Activated CD4-positive, alpha-beta memory T cell treated with anti-CD3 and anti-CD28 coated beads for 36 hours (primary cell): Measurements from ENCODE around the gene KIF18B. TPM values are rescaled to one million over a fixed set of nuclear protein-coding genes. Genes with fewer than 3 reads are reported as not detected.

Source experiments
- CTCF ChIA-PET: fragments of 350-600 bp; sonication (Branson Sonifier 250); formaldehyde crosslinking; loops from one replicate; lab custom pipeline; 2021; ENCODE audit warnings: antibody characterized with exemption, inconsistent platforms; lab: Charles Lee
- POLR2A ChIA-PET: fragments of 350-600 bp; sonication (Branson Sonifier 250); formaldehyde crosslinking; loops from one replicate; lab custom pipeline; 2021; ENCODE audit warnings: antibody characterized with exemption; lab: Charles Lee
- DNase-seq: peaks from one replicate; pipeline ENCODE4 v3.0.0-alpha.2; 2020
- H3K27ac Mint-ChIP-seq: one replicate; pipeline ENCODE4 v1.8.0; 2021; ENCODE audit warnings: mixed read lengths
- H3K27me3 Mint-ChIP-seq: one replicate; pipeline ENCODE4 v1.8.0; 2021; ENCODE audit warnings: mixed read lengths
- H3K36me3 Mint-ChIP-seq: one replicate; pipeline ENCODE4 v1.8.0; 2021; ENCODE audit warnings: mixed read lengths
- H3K4me1 Mint-ChIP-seq: one replicate; pipeline ENCODE4 v1.8.0; 2021; ENCODE audit warnings: low read depth, mixed read lengths
- H3K4me3 Mint-ChIP-seq: one replicate; pipeline ENCODE4 v1.8.0; 2021; ENCODE audit warnings: mild to moderate bottlenecking, mixed read lengths
- H3K9me3 Mint-ChIP-seq: one replicate; pipeline ENCODE4 v1.8.0; 2021; ENCODE audit warnings: mixed read lengths
- intact Hi-C: fragments of 100-400 bp; cut with micrococcal nuclease; formaldehyde crosslinking; loops from one replicate; pipeline ENCODE4 v1.15.1; 2023
- total RNA-seq, 2 experiments: library from RNA; stranded (reverse); gene quantifications; one replicate each; pipeline ENCODE4 v1.2.3, GENCODE V29; 2021

KIF18B gene
- total RNA-seq, 2 experiments from 2014 or later, result 36.2 to 42.9 TPM

GRCh38 chr17:44921122-44921882 is 26.3 kb downstream of the KIF18B start:
- POLR2A ChIA-PET, result interaction anchor here (2.0 kb wide), 1 partner anchor 99 kb away, joined by 12 read pairs; no protein-coding TSS in a partner anchor
- Mint-ChIP-seq H3K36me3 (peaks cover 3% of the 10 kb centered on the region), H3K27me3 (peaks cover 10% of the 10 kb centered on the region), H3K4me3 (no peak overlapping the region), H3K4me1 (peaks cover 5% of the 10 kb centered on the region), H3K27ac (no peak overlapping the region), H3K9me3 (no peaks in the 10 kb centered on the region)
- intact Hi-C loops, result loop anchor here (5.0 kb wide), 1 partner anchor 211 kb away; the partner anchor contains the start of gene PLCD3
- CTCF ChIA-PET, result interaction anchor here (1.0 to 6.6 kb wide), 13 partner anchors 10 to 214 kb away, joined by 3 to 162 read pairs (median 9); partner anchors contain the start of genes ACBD4 and PLCD3
- DNase-seq, result no peak

- Mint-ChIP-seq H3K4me3 (no peak overlapping the region), H3K36me3 (no peaks in the 10 kb centered on the region)
Measured at GRCh38 chr17:44920565-44920940, 27.0 kb downstream of the KIF18B start.

GRCh38 chr17:44919885-44920564 is 27.5 kb downstream of the KIF18B start:
- H3K27me3 Mint-ChIP-seq, result peaks cover 10% of the 10 kb centered on the region
- H3K4me3 Mint-ChIP-seq, result no peak overlapping the region
- ChIA-PET POLR2A (interaction anchor here (0.6 to 2.0 kb wide), 2 partner anchors 23 to 101 kb away, joined by 3 to 12 read pairs; no protein-coding TSS in a partner anchor), CTCF (interaction anchor here (0.5 to 6.6 kb wide), 27 partner anchors 9 to 311 kb away, joined by 3 to 162 read pairs (median 5); partner anchors contain the start of genes ACBD4, C1QL1, EFTUD2 and PLCD3)
- H3K4me1 Mint-ChIP-seq, result peaks cover 5% of the 10 kb centered on the region
- no peaks in the 10 kb centered on the region for H3K36me3 Mint-ChIP-seq
- no peaks in the 10 kb centered on the region for H3K9me3 Mint-ChIP-seq
- intact Hi-C loops, result loop anchor here (1.0 to 5.0 kb wide), 3 partner anchors 98 to 212 kb away; partner anchors contain the start of gene PLCD3
- peak; percentile 85 for DNase-seq
- H3K27ac Mint-ChIP-seq, result no peak overlapping the region

More at GRCh38 chr17:44920565-44920940, 27.0 kb downstream of the KIF18B start:
- H3K4me1 Mint-ChIP-seq, result peaks cover 5% of the 10 kb centered on the region
- no peak overlapping the region for H3K27ac Mint-ChIP-seq
- DNase-seq, result no peak
- peaks cover 10% of the 10 kb centered on the region for H3K27me3 Mint-ChIP-seq
- intact Hi-C loops, result loop anchor here (1.0 to 5.0 kb wide), 3 partner anchors 98 to 212 kb away; partner anchors contain the start of gene PLCD3
- H3K9me3 Mint-ChIP-seq, result no peaks in the 10 kb centered on the region
- CTCF ChIA-PET, result interaction anchor here (0.5 to 6.6 kb wide), 28 partner anchors 8 to 311 kb away, joined by 3 to 162 read pairs (median 5); partner anchors contain the start of genes ACBD4, C1QL1, EFTUD2 and PLCD3
- POLR2A ChIA-PET, result interaction anchor here (2.0 kb wide), 1 partner anchor 100 kb away, joined by 12 read pairs; no protein-coding TSS in a partner anchor

- POLR2A ChIA-PET, result interaction anchor here (2.0 kb wide), 1 partner anchor 101 kb away, joined by 12 read pairs; no protein-coding TSS in a partner anchor
- peaks cover 10% of the 10 kb centered on the region for H3K27me3 Mint-ChIP-seq
- H3K4me3 Mint-ChIP-seq, result no peak overlapping the region
Measured at GRCh38 chr17:44919411-44919810, 28.2 kb downstream of the KIF18B start.

GRCh38 chr17:44918006-44918405 is 29.6 kb downstream of the KIF18B start:
- CTCF ChIA-PET, result interaction anchor here (0.8 to 6.6 kb wide), 4 partner anchors 7 to 181 kb away, joined by 3 to 162 read pairs (median 14); no protein-coding TSS in a partner anchor
- POLR2A ChIA-PET, result no interaction called here
- H3K4me3 Mint-ChIP-seq, result no peak overlapping the region
- intact Hi-C loops, result no loop called here
- H3K9me3 Mint-ChIP-seq, result no peaks in the 10 kb centered on the region
- H3K4me1 Mint-ChIP-seq, result peaks cover 5% of the 10 kb centered on the region
- H3K27me3 Mint-ChIP-seq, result peaks cover 15% of the 10 kb centered on the region
- DNase-seq, result no peak
- H3K36me3 Mint-ChIP-seq, result no peaks in the 10 kb centered on the region
- H3K27ac Mint-ChIP-seq, result no peak overlapping the region

More at GRCh38 chr17:44919411-44919810, 28.2 kb downstream of the KIF18B start:
- no peak for DNase-seq
- peaks cover 5% of the 10 kb centered on the region for H3K4me1 Mint-ChIP-seq
- intact Hi-C loops, result no loop called here
- CTCF ChIA-PET, result interaction anchor here (1.0 to 6.6 kb wide), 12 partner anchors 9 to 216 kb away, joined by 3 to 162 read pairs (median 6); partner anchors contain the start of genes ACBD4 and C1QL1
- no peak overlapping the region for H3K27ac Mint-ChIP-seq
- no peaks in the 10 kb centered on the region for H3K36me3 Mint-ChIP-seq
- no peaks in the 10 kb centered on the region for H3K9me3 Mint-ChIP-seq

- ChIA-PET CTCF (interaction anchor here (4.2 to 6.6 kb wide), 2 partner anchors 7 to 103 kb away, joined by 26 to 162 read pairs; no protein-coding TSS in a partner anchor), POLR2A (no interaction called here)
- peaks cover 5% of the 10 kb centered on the region for H3K4me1 Mint-ChIP-seq
- no peak overlapping the region for H3K27ac Mint-ChIP-seq
- no peaks in the 10 kb centered on the region for H3K36me3 Mint-ChIP-seq
- DNase-seq, result no peak
- no peaks in the 10 kb centered on the region for H3K9me3 Mint-ChIP-seq
- H3K27me3 Mint-ChIP-seq, result peaks cover 16% of the 10 kb centered on the region
- H3K4me3 Mint-ChIP-seq, result no peak overlapping the region
- intact Hi-C loops, result no loop called here
Measured at GRCh38 chr17:44917456-44917855, 30.1 kb downstream of the KIF18B start.

GRCh38 chr17:44916781-44917241 is 30.8 kb downstream of the KIF18B start:
- POLR2A ChIA-PET, result no interaction called here
- Mint-ChIP-seq H3K27ac (no peak overlapping the region), H3K4me1 (peaks cover 5% of the 10 kb centered on the region), H3K27me3 (peaks cover 21% of the 10 kb centered on the region), H3K4me3 (no peak overlapping the region), H3K9me3 (no peaks in the 10 kb centered on the region), H3K36me3 (no peaks in the 10 kb centered on the region)
- DNase-seq, result no peak
- CTCF ChIA-PET, result interaction anchor here (6.6 kb wide), 1 partner anchor 104 kb away, joined by 162 read pairs; no protein-coding TSS in a partner anchor
- intact Hi-C loops, result no loop called here

GRCh38 chr17:44915862-44916780 is 31.5 kb downstream of the KIF18B start:
- Mint-ChIP-seq H3K4me1 (peaks cover 9% of the 10 kb centered on the region), H3K9me3 (no peaks in the 10 kb centered on the region), H3K36me3 (no peaks in the 10 kb centered on the region), H3K27ac (no peak overlapping the region), H3K4me3 (no peak overlapping the region), H3K27me3 (peaks cover 21% of the 10 kb centered on the region)
- intact Hi-C loops, result no loop called here
- ChIA-PET CTCF (interaction anchor here (5.8 kb wide), 1 partner anchor 105 kb away, joined by 57 read pairs; no protein-coding TSS in a partner anchor), POLR2A (no interaction called here)
- DNase-seq, result peak; percentile 6

- no peak within 1 kb of the TSS for H3K27ac Mint-ChIP-seq
- CTCF ChIA-PET, result interaction anchor here (5.8 kb wide), 1 partner anchor 105 kb away, joined by 57 read pairs; no protein-coding TSS in a partner anchor
Measured at GRCh38 chr17:44915321-44915726, 32.2 kb downstream of the KIF18B start, which contains the start of gene GFAP. Gene GFAP, minus strand, starts transcription at chr17:44915500. Its CDS starts 14 bp downstream, at chr17:44915486.

GRCh38 chr17:44914698-44915271 is 32.8 kb downstream of the KIF18B start:
- Mint-ChIP-seq H3K4me1 (peaks cover 6% of the 10 kb centered on the region), H3K27ac (no peak overlapping the region), H3K27me3 (peaks cover 24% of the 10 kb centered on the region), H3K36me3 (no peaks in the 10 kb centered on the region), H3K9me3 (no peaks in the 10 kb centered on the region), H3K4me3 (no peak overlapping the region)
- ChIA-PET POLR2A (interaction anchor here (0.7 kb wide), 1 partner anchor 105 kb away, joined by 3 read pairs; no protein-coding TSS in a partner anchor), CTCF (interaction anchor here (5.8 kb wide), 1 partner anchor 106 kb away, joined by 57 read pairs; no protein-coding TSS in a partner anchor)
- intact Hi-C loops, result no loop called here
- DNase-seq, result no peak

More at GRCh38 chr17:44915321-44915726, 32.2 kb downstream of the KIF18B start, which contains the start of gene GFAP:
- DNase-seq, result no peak
- intact Hi-C loops, result no loop called here
- POLR2A ChIA-PET, result no interaction called here
- H3K27me3 Mint-ChIP-seq, result peaks cover 24% of the 10 kb centered on the region
- no peaks in the 10 kb centered on the region for H3K9me3 Mint-ChIP-seq
- H3K4me3 Mint-ChIP-seq, result no peak within 1 kb of the TSS
- H3K36me3 Mint-ChIP-seq, result no peaks in the 10 kb centered on the region
- H3K4me1 Mint-ChIP-seq, result peaks cover 10% of the 10 kb centered on the region
